ENCODE measurements around the gene TTLL11. TPM values are rescaled to one million over a fixed set of nuclear protein-coding genes. Genes with fewer than 3 reads are reported as not detected.

TTLL11 gene
- total RNA-seq (2014; rRNA removed; shearing (Covaris generic)), result 2.1 and 4.0 TPM in 2 replicates
- polyA plus RNA-seq (2014; cell fraction: nucleus; rRNA removed), result 0.47 and 2.4 TPM in 2 replicates

- peak; percentile 92 for DNase-seq (ENCODE audit: extremely low read depth, low read depth)
These were observed at the start of gene TTLL11 for GRCh38 chr9:122092611-122093506. TTLL11 (minus strand) TSS chr9:122093308; CDS start chr9:122093148, 160 bp downstream.

- DNase-seq (ENCODE audit: extremely low read depth, low read depth), result no peak
These were observed 48.6 kb upstream of the TTLL11 start for GRCh38 chr9:122141671-122142070.

GRCh38 chr9:122140368-122141193 lies 47.5 kb upstream of the TTLL11 start:
- DNase-seq (ENCODE audit: extremely low read depth, low read depth), result no peak

- no peak for DNase-seq (ENCODE audit: extremely low read depth, low read depth)
These were observed 45.6 kb upstream of the TTLL11 start for GRCh38 chr9:122138560-122139268.

- DNase-seq (ENCODE audit: extremely low read depth, low read depth), result no peak
These were observed 42.4 kb upstream of the TTLL11 start for GRCh38 chr9:122135529-122135859.

- no peak for DNase-seq (ENCODE audit: extremely low read depth, low read depth)
These were observed 41.9 kb upstream of the TTLL11 start for GRCh38 chr9:122134822-122135528.

- no peak for DNase-seq (ENCODE audit: extremely low read depth, low read depth)
These were observed 41.0 kb upstream of the TTLL11 start for GRCh38 chr9:122133984-122134535.

GRCh38 chr9:122133263-122133983 lies 40.3 kb upstream of the TTLL11 start:
- no peak for DNase-seq (ENCODE audit: extremely low read depth, low read depth)

- DNase-seq (ENCODE audit: extremely low read depth, low read depth), result no peak
These were observed 39.4 kb upstream of the TTLL11 start for GRCh38 chr9:122132539-122132938.

- DNase-seq (ENCODE audit: extremely low read depth, low read depth), result no peak
These were observed 38.4 kb upstream of the TTLL11 start for GRCh38 chr9:122131401-122132001.

GRCh38 chr9:122130837-122131236 lies 37.7 kb upstream of the TTLL11 start:
- no peak for DNase-seq (ENCODE audit: extremely low read depth, low read depth)

GRCh38 chr9:122129969-122130368 lies 36.9 kb upstream of the TTLL11 start:
- no peak for DNase-seq (ENCODE audit: extremely low read depth, low read depth)

- no peak for DNase-seq (ENCODE audit: extremely low read depth, low read depth)
These were observed 35.8 kb upstream of the TTLL11 start for GRCh38 chr9:122128969-122129343.

GRCh38 chr9:122128007-122128968 lies 35.2 kb upstream of the TTLL11 start:
- no peak for DNase-seq (ENCODE audit: extremely low read depth, low read depth)

GRCh38 chr9:122127396-122127798 lies 34.3 kb upstream of the TTLL11 start:
- no peak for DNase-seq (ENCODE audit: extremely low read depth, low read depth)

- peak; percentile 21 for DNase-seq (ENCODE audit: extremely low read depth, low read depth)
These were observed 33.5 kb upstream of the TTLL11 start for GRCh38 chr9:122126331-122127261.
